Measurements from ENCODE around the gene GATA1.

Gene GATA1

GRCh38 chrX:48833542-48834138, 47.2 kb downstream of the GATA1 start:
- H3K9ac ChIP-seq (ENCODE audit: low read length), result no peak overlapping the region
- H3K4me1 ChIP-seq (ENCODE audit: insufficient read depth, low read length), result no peaks in the 10 kb centered on the region
- peaks cover 28 to 40% of the 10 kb centered on the region in 2 donors for H3K27me3 ChIP-seq (ENCODE audit: control insufficient read depth in 1 of 2, insufficient read depth in 2 of 2, low read length in 2 of 2)
- H3K4me3 ChIP-seq (ENCODE audit: low read depth in 1 of 2, low read length in 2 of 2), result no peak overlapping the region
- no peaks in the 10 kb centered on the region for H3K9me3 ChIP-seq (ENCODE audit: low read length)
- no peaks in the 10 kb centered on the region for H3K36me3 ChIP-seq (ENCODE audit: insufficient read depth, low read length)
- H3K27ac ChIP-seq (ENCODE audit: low read depth, low read length), result no peak overlapping the region

- Histone ChIP-seq H3K4me3 (ENCODE audit: low read depth in 1 of 2, low read length in 2 of 2) (no peak overlapping the region), H3K9me3 (ENCODE audit: low read length) (no peaks in the 10 kb centered on the region), H3K27me3 (ENCODE audit: control insufficient read depth in 1 of 2, insufficient read depth in 2 of 2, low read length in 2 of 2) (peaks cover 28 to 40% of the 10 kb centered on the region in 2 donors), H3K4me1 (ENCODE audit: insufficient read depth, low read length) (no peaks in the 10 kb centered on the region), H3K9ac (ENCODE audit: low read length) (no peak overlapping the region), H3K36me3 (ENCODE audit: insufficient read depth, low read length) (no peaks in the 10 kb centered on the region), H3K27ac (ENCODE audit: low read depth, low read length) (no peak overlapping the region)
These were observed 48.0 kb downstream of the GATA1 start for GRCh38 chrX:48834383-48834709.

GRCh38 chrX:48835524-48836329, 49.3 kb downstream of the GATA1 start, which contains the start of gene PCSK1N:
Gene PCSK1N, minus strand, starts transcription at chrX:48835610. Its CDS starts 78 bp downstream, at chrX:48835532.
- Histone ChIP-seq H3K36me3 (ENCODE audit: insufficient read depth, low read length) (no peaks in the 10 kb centered on the region), H3K27ac (ENCODE audit: low read depth, low read length) (no peak within 1 kb of the TSS), H3K9me3 (ENCODE audit: low read length) (no peaks in the 10 kb centered on the region), H3K9ac (ENCODE audit: low read length) (no peak within 1 kb of the TSS), H3K4me1 (ENCODE audit: insufficient read depth, low read length) (no peaks in the 10 kb centered on the region), H3K4me3 (ENCODE audit: low read depth in 1 of 2, low read length in 2 of 2) (no peak within 1 kb of the TSS), H3K27me3 (ENCODE audit: control insufficient read depth in 1 of 2, insufficient read depth in 2 of 2, low read length in 2 of 2) (peaks cover 28 to 36% of the 10 kb centered on the region in 2 donors)

DNA sequence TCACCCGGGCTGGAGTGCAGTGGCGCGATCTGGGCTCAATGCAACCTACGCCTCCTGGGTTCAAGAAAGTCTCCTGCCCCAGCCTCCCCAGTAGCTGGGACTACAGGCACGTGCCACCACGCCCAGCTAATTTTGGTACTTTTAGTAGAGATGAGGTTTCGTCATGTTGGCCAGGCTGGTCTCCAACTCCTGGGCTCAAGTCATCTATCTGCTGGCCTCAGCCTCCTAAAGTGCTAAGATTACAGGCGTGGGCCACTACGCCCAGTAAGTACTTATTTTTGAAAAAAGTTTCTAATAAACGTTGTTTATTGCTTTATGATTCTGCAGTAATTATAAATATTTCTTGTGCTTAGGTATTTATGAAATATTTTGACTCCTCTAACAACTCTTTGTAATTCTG, 53.3 kb downstream of the GATA1 start:
- Histone ChIP-seq H3K4me1 (ENCODE audit: insufficient read depth, low read length) (no peaks in the 10 kb centered on the region), H3K9ac (ENCODE audit: low read length) (no peak overlapping the region), H3K27me3 (ENCODE audit: control insufficient read depth in 1 of 2, insufficient read depth in 2 of 2, low read length in 2 of 2) (peaks cover 3 to 6% of the 10 kb centered on the region in 2 donors), H3K27ac (ENCODE audit: low read depth, low read length) (no peak overlapping the region), H3K4me3 (ENCODE audit: low read depth in 1 of 2, low read length in 2 of 2) (no peak overlapping the region), H3K36me3 (ENCODE audit: insufficient read depth, low read length) (no peaks in the 10 kb centered on the region), H3K9me3 (ENCODE audit: low read length) (no peaks in the 10 kb centered on the region)
